HG02571 (cell line): Measurements from ENCODE around the gene TXNL4B.
"Not testable (repeated sequence)": the region's sequence is repeated elsewhere in the genome, so short reads cannot be mapped to it uniquely, and the experiment has no call there.

ENCODE experiments used
- ATAC-seq: cut with Tn5 transposase; IDR thresholded peaks from one replicate; pipeline ENCODE4 v1.9.1; 2021; ENCODE audit warnings: mild to moderate bottlenecking, moderate library complexity; ENCODE audit not compliant: unreplicated experiment

Gene TXNL4B

GRCh38 chr16:72076991-72077706 lies 16.3 kb downstream of the TXNL4B start:
- not testable (repeated sequence) for ATAC-seq

GRCh38 chr16:72075067-72075466 lies 18.4 kb downstream of the TXNL4B start:
- not testable (repeated sequence) for ATAC-seq

- ATAC-seq, result no peak
Observed at GRCh38 chr16:72073560-72074230, 19.7 kb downstream of the TXNL4B start.

GRCh38 chr16:72072514-72073342 lies 20.7 kb downstream of the TXNL4B start:
- no peak for ATAC-seq

- no peak for ATAC-seq
Observed at GRCh38 chr16:72068930-72069329, 24.5 kb downstream of the TXNL4B start.

- no peak for ATAC-seq
Observed at GRCh38 chr16:72066747-72067146, 26.7 kb downstream of the TXNL4B start.

GRCh38 chr16:72064361-72064894 lies 29.0 kb downstream of the TXNL4B start:
- ATAC-seq, result no peak

GRCh38 chr16:72061564-72061963 lies 31.9 kb downstream of the TXNL4B start:
- ATAC-seq, result no peak

- ATAC-seq, result no peak
Observed at GRCh38 chr16:72060405-72060804, 33.0 kb downstream of the TXNL4B start.

- ATAC-seq, result not testable (repeated sequence)
Observed at GRCh38 chr16:72059060-72059459, 34.4 kb downstream of the TXNL4B start.

GRCh38 chr16:72057313-72057712 lies 36.1 kb downstream of the TXNL4B start:
- not testable (repeated sequence) for ATAC-seq

GRCh38 chr16:72055911-72056310 lies 37.5 kb downstream of the TXNL4B start:
- ATAC-seq, result no peak

- not testable (repeated sequence) for ATAC-seq
Observed at GRCh38 chr16:72054254-72054847, 39.1 kb downstream of the TXNL4B start, which contains the start of gene HP. HP (plus strand) TSS chr16:72054505; CDS start chr16:72054653, 148 bp downstream.

- ATAC-seq, result no peak
Observed at GRCh38 chr16:72051818-72052217, 41.6 kb downstream of the TXNL4B start.

GRCh38 chr16:72050769-72051464 lies 42.5 kb downstream of the TXNL4B start:
- no peak for ATAC-seq

GRCh38 chr16:72049110-72049509 lies 44.3 kb downstream of the TXNL4B start:
- ATAC-seq, result no peak

GRCh38 chr16:72044825-72045359 lies 48.5 kb downstream of the TXNL4B start:
- no peak for ATAC-seq

- no peak for ATAC-seq
Observed at GRCh38 chr16:72044296-72044695, 49.1 kb downstream of the TXNL4B start.

- ATAC-seq, result no peak
Observed at GRCh38 chr16:72043539-72043938, 49.9 kb downstream of the TXNL4B start.

- no peak for ATAC-seq
Observed at GRCh38 chr16:72043058-72043457, 50.4 kb downstream of the TXNL4B start.
